Muscle layer of duodenum (tissue), 2 donors: ENCODE results near the gene ADAP1.
A peak's percentile ranks its signal among the peaks of the same experiment; 100 is the strongest.

Experiments used
- H3K27ac ChIP-seq: one replicate; pipeline ENCODE4 v1.7.0; 2013; ENCODE audit warnings: mild to moderate bottlenecking, low read length
- H3K27me3 ChIP-seq: one replicate; pipeline ENCODE4 v1.7.0; 2013; ENCODE audit warnings: low read depth, mild to moderate bottlenecking, control low read depth, low read length
- H3K36me3 ChIP-seq, 2 donors: one replicate each; pipeline ENCODE4 v1.7.0; 2013; ENCODE audit warnings: low read length in 2 of 2, control low read depth in 1 of 2, mild to moderate bottlenecking in 1 of 2; ENCODE audit not compliant: insufficient read depth in 2 of 2, control insufficient read depth in 1 of 2
- H3K4me1 ChIP-seq, 2 donors: one replicate each; pipeline ENCODE4 v1.7.0; 2013; ENCODE audit warnings: low read length in 2 of 2, mild to moderate bottlenecking in 2 of 2, control low read depth in 1 of 2, moderate library complexity in 1 of 2; ENCODE audit not compliant: insufficient read depth in 2 of 2, control insufficient read depth in 1 of 2
- H3K4me3 ChIP-seq, 2 donors: one replicate each; pipeline ENCODE4 v1.7.0; 2013; ENCODE audit warnings: low read length in 2 of 2, low read depth in 1 of 2, mild to moderate bottlenecking in 1 of 2
- H3K9me3 ChIP-seq, 2 donors: one replicate each; pipeline ENCODE4 v1.7.0; 2013; ENCODE audit warnings: low read length in 2 of 2, control low read depth in 1 of 2, mild to moderate bottlenecking in 1 of 2; ENCODE audit not compliant: control insufficient read depth in 1 of 2
- donor health status: healthy.

The ADAP1 gene

DNA sequence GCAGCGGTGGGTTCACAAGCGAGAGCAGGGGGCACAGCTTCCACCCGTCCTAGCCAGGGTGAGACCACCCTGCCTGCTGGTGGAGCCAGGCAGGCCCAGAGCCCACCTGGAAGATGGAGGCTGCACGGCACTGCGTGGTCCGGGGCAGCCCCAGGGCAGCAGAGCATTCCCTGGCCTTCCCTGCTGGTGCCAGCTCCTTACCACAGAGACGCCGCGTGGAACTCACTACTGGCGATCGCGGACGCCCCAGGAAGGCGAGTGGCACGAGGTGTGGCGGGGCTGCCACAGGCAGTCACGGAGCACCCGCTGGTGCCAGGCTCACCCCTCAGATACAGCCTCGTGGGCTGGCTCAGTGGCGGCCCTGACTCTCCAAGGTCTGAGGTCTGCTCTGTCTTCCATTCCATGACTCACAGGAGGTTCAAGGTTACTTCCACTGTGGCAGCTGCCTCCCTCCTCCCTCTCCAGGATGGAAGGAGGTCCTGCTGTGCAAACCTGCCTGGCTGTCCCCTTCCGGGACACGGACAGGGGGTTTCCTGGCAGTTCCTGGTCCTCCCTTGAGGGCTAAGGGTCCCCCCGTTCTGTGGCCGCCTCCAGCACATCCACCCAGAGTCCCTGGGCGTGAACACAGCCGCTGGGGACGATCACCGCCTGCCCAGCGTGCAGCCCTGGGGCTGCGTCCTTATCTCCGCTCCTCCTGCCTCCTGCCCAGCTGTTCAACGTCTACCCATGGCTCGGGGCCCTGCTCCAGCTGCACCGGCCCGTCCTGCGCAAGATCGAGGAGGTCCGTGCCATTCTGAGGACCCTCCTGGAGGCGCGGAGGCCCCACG is 31.6 kb upstream of the ADAP1 start:
- no peak overlapping the region for H3K4me3 ChIP-seq
- H3K4me1 ChIP-seq = peaks cover 0 to 5% of the 10 kb centered on the region in 2 donors
- no peaks in the 10 kb centered on the region for H3K36me3 ChIP-seq
- no peaks in the 10 kb centered on the region for H3K27me3 ChIP-seq
- no peaks in the 10 kb centered on the region for H3K9me3 ChIP-seq
- no peak overlapping the region for H3K27ac ChIP-seq

DNA sequence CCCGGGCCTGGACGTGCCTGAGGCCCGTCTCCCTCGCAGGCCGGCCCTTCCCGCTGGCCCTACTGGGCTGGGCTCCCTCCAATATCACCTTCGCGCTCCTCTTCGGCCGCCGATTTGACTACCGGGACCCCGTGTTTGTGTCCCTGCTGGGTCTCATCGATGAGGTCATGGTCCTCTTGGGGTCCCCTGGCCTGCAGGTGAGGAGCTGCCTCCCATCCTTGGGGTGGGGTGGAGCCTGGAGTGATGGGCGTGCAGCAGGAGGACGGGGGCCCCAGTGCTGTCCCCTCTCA is 30.6 kb upstream of the ADAP1 start:
- Histone ChIP-seq H3K4me3 (no peak overlapping the region), H3K27ac (no peak overlapping the region), H3K9me3 (no peaks in the 10 kb centered on the region), H3K4me1 (peaks cover 0 to 5% of the 10 kb centered on the region in 2 donors), H3K36me3 (no peaks in the 10 kb centered on the region), H3K27me3 (no peaks in the 10 kb centered on the region)

DNA sequence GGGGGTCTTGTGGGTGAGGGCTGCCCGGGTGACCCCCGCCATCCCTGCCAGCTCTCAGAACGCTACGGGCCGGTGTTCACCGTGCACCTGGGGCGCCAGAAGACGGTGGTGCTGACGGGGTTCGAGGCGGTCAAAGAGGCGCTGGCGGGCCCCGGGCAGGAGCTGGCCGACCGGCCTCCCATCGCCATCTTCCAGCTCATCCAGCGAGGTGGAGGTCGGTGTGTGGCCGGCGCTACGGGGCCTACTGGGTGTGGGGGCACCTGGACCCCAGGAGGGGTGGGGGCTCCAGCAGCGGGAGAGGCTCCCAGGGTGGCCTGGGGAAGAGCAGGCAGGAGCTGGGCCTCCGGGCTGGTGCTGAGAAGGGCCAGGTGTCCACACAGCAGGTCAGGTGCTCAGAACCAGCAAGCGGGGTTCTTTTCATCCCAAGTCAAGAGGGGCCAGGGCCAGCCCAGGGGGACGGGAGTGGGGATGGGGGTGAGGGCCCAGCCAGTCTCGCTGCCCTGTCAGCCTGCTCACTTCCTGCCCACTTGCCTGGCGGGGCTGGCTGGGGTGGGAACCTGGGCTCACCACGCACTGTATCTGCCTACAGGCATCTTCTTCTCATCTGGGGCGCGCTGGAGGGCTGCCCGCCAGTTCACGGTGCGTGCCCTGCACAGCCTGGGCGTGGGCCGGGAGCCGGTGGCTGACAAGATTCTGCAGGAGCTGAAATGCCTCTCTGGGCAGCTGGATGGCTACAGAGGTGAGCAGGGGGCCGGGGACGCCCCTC is 30.1 kb upstream of the ADAP1 start:
- H3K27ac ChIP-seq = no peak overlapping the region
- no peak overlapping the region for H3K4me3 ChIP-seq
- H3K27me3 ChIP-seq = no peaks in the 10 kb centered on the region
- peaks cover 0 to 5% of the 10 kb centered on the region in 2 donors for H3K4me1 ChIP-seq
- H3K36me3 ChIP-seq = no peaks in the 10 kb centered on the region
- H3K9me3 ChIP-seq = no peaks in the 10 kb centered on the region

DNA sequence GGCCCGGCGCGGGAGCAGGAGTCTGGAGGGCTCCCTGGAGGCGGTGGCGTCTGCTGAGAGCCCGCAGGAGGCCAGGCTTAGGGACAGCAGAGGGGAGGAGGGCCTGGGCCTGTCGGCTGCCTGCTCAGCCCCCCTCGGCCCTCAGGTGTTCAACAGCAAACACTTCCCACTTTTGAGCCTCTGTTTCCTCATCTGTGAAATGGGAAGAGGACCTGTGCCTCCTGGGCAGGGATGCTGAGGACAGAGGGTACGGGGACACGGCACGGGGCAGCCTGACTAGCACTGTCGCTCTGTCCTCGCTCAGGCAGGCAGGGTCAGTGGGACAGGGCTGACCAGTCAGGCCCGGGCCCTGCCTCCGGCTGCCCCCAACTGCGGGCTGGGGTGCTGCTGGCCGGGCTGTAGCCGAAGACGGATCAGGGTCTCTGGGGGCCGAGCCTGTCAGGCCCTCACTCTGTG is 29.2 kb upstream of the ADAP1 start:
- Histone ChIP-seq H3K27ac (no peak overlapping the region), H3K9me3 (no peaks in the 10 kb centered on the region), H3K4me3 (no peak overlapping the region), H3K4me1 (peaks cover 0 to 5% of the 10 kb centered on the region in 2 donors), H3K27me3 (no peaks in the 10 kb centered on the region), H3K36me3 (no peaks in the 10 kb centered on the region)

DNA sequence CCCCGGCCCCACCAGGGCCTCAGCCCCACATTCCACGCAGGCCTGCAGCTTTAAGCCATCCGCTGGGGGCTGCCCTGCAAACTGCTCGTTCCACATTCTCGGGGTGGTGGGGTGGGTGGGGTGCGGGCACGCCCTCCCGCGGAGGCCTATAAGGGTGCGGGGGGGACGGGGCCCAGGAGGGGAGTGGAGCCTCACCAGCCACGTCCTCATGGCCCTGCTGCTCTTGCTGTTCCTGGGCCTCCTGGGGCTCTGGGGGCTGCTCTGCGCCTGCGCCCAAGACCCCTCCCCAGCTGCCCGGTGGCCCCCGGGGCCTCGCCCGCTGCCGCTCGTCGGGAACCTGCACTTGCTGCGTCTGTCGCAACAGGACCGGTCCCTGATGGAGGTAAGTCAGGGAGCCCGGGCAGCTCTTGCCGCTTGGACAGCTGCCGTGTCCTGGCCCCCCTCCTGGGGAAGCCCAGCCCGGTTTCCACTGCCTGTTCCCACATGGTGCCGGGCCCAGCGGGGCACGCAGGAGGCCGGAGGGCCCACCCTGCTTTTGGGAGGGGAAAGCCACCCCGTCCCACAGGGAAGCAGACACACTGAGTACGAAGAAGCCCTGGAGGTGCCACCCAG is 28.6 kb upstream of the ADAP1 start, which contains the start of gene CYP2W1:
CYP2W1 (plus strand) TSS at position 178 of the 612 bp plus-strand sequence; CDS start at position 209, 31 bp downstream.
- Histone ChIP-seq H3K27ac (no peak within 1 kb of the TSS), H3K36me3 (no peaks in the 10 kb centered on the region), H3K4me1 (no peaks in the 10 kb centered on the region), H3K4me3 (no peak within 1 kb of the TSS), H3K9me3 (no peaks in the 10 kb centered on the region), H3K27me3 (no peaks in the 10 kb centered on the region)

DNA sequence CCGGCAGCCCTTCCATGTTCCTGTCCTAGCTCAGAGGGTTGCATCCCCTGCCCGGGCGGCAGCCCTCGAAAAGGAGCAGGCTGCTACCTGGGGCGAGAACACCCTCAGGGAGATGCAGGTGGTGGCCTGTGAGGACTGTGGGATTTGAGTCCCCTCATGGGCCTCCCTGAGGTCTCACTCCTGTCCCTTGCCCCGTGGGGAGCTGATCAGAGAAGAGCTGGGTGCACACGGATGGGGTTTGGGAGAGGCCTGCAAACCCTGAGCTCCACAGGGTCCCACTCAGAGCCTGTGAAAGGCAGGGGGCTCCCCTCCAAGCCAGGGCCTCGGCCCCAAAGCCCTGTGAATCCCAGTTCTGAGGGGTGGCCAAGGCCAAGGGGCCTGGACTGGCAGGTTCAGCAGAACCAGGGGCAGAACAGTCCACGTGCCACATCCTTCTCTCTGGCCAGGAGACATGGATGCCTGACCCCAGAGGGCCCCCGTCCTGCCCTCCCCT is 28.1 kb upstream of the ADAP1 start:
- H3K27ac ChIP-seq = no peak overlapping the region
- H3K27me3 ChIP-seq = no peaks in the 10 kb centered on the region
- H3K4me1 ChIP-seq = no peaks in the 10 kb centered on the region
- H3K9me3 ChIP-seq = no peaks in the 10 kb centered on the region
- no peaks in the 10 kb centered on the region for H3K36me3 ChIP-seq
- H3K4me3 ChIP-seq = no peak overlapping the region

DNA sequence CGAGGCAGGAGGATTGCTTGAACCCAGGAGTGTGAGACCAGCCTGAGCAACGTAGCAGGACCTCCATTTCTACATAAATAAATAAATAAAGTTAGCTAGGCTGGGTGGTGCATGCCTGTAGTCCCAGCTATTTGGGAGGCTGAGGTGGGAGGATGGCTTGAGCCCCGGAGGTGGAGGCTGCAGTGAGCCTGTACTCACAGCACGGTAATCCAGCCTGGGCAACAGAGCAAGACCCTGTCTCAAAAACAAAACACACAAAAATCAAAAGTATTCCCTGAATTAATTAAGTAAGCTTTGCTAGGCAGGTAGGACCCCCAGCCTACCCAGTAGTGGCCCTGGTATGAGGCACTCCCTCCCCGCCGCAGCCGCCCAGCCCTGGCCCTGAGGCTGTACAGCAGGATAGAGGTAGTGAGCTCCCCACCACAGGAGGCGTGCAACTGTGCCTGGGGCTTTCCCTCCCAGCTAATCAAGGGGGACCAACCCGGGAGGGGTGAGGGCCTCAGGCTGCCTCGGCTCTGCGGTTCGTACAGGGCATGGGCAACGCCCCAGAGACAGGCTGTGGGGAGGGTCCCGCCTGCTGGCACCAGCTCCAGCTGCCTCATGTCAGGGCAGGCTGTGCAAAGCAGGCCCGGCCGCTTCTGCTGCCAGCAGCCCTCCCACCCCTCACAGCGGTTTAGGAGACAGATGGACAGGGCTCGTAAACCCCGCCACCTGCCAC is 27.5 kb upstream of the ADAP1 start:
- H3K4me3 ChIP-seq = no peak overlapping the region
- no peaks in the 10 kb centered on the region for H3K27me3 ChIP-seq
- H3K9me3 ChIP-seq = no peaks in the 10 kb centered on the region
- no peaks in the 10 kb centered on the region for H3K4me1 ChIP-seq
- H3K27ac ChIP-seq = no peak overlapping the region
- H3K36me3 ChIP-seq = no peaks in the 10 kb centered on the region

DNA sequence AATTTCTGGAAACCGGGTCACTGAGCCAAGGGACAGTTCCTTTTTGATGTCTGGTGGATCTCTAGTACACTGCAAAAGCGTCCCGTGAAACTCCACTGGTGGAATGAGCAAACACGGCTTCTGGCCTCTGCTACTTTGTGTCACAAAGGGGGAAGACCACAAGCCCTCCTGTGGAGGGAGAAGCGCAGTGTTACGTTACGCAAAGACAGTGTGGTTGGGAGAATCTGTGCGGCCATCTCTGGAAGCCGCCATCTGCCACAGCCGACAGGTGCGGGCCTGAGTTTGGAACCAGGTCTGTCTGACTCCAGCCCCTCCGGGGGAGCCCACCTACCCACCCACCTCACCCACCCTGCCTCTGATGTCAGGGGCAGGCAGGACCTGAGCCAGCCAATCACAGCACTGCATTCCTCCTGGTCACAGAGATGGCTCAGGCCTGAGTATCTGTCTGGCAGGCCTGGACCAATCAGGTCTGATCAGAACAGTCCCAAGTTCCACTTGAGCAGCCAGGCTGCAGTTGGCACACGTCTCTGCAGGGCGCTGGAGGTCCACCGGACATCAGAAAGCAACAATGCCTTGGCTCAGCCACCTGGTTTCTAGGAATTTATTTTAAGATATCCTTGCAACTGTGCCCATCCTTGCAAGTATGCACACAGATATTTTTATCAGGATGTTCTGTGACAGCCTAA is 25.5 kb upstream of the ADAP1 start:
- no peak overlapping the region for H3K4me3 ChIP-seq
- peaks cover 0 to 5% of the 10 kb centered on the region in 2 donors for H3K4me1 ChIP-seq

DNA sequence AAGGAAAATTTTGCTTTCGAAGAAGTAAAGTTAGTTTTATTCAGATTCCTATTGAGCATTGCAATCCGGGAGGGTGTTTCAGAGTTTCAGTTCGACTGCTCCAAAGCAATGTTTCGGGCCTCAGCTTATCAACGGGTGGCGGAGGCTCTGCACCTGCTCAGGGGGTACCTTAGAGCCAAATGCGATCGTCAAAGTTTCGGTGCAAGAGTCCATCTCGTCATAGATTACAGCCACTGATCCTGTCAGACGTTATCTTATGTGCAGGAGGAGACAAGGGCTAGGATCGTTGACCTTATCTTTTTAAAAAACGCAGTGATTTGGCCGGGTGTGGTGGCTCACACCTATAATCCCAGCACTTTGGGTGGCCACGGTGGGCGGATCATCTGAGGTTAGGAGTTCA is 24.7 kb upstream of the ADAP1 start:
- peaks cover 0 to 3% of the 10 kb centered on the region in 2 donors for H3K36me3 ChIP-seq
- no peak overlapping the region for H3K27ac ChIP-seq
- H3K9me3 ChIP-seq = no peaks in the 10 kb centered on the region
- no peaks in the 10 kb centered on the region for H3K27me3 ChIP-seq
- no peak overlapping the region for H3K4me3 ChIP-seq
- peaks cover 0 to 12% of the 10 kb centered on the region in 2 donors for H3K4me1 ChIP-seq

More for the DNA sequence above, 25.5 kb upstream of the ADAP1 start:
- no peaks in the 10 kb centered on the region for H3K9me3 ChIP-seq
- no peaks in the 10 kb centered on the region for H3K27me3 ChIP-seq
- H3K27ac ChIP-seq = no peak overlapping the region
- H3K36me3 ChIP-seq = peaks cover 0 to 3% of the 10 kb centered on the region in 2 donors

DNA sequence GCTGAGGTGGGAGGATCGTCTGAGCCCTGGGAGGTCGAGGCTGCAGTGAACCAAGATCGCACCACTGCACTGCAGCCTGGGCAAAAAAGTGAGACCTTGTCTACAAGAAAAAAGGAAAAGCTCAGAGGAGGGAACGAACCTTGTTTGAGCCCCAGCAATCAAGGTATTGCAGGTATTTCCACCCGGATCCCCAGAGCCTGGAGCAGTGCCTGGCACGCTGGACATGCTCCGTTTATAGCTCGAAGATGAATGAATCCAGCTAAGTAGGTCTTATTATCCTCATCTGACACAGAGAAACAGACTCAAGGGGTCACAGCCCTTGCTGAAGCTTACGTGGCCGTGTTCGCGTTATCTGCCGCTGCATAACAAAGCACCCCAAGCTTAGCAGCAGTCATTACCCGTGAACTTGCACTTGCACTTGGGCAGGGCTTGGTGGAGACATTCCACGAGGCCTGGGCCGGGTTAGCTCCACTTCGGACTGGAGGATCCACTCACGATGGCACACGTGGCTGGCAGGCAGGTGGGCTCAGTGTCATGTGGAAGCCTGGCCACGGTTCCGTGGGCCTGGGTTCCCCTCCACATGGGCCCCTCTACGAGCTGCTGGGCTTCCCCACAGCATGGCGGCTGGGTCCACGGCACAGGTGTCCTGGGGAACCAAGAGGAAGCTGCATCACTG is 24.1 kb upstream of the ADAP1 start:
- Histone ChIP-seq H3K4me3 (no peak overlapping the region), H3K27me3 (no peaks in the 10 kb centered on the region), H3K9me3 (no peaks in the 10 kb centered on the region), H3K36me3 (peaks cover 0 to 3% of the 10 kb centered on the region in 2 donors), H3K27ac (peak overlapping the region; percentile 39), H3K4me1 (peaks cover 0 to 17% of the 10 kb centered on the region in 2 donors)
